Astrocyte of the cerebellum (primary cell): ENCODE measurements around the gene CMPK2.
A peak's percentile ranks its signal among the peaks of the same experiment; 100 is the strongest.
"Not testable (repeated sequence)": the region's sequence is repeated elsewhere in the genome, so short reads cannot be mapped to it uniquely, and the experiment has no call there.

Experiments used
- DNase-seq: peaks from one replicate; pipeline ENCODE4 v3.0.0-alpha.2; 2011; ENCODE audit warnings: low read depth
- H3K4me3 ChIP-seq: 2 replicates; pipeline ENCODE4 v1.5.1; 2011; ENCODE audit warnings: mild to moderate bottlenecking, low read depth, low read length, moderate library complexity
- CTCF ChIP-seq: IDR thresholded peaks from 2 replicates; pipeline ENCODE4 v1.5.1; 2012; ENCODE audit warnings: low read length, low read depth, moderate library complexity, mild to moderate bottlenecking; ENCODE audit errors: missing control alignments
- in situ Hi-C: cut with HindIII; loops from 2 replicates; pipeline ENCODE4 v1.10.0; 2017; ENCODE audit warnings: low sequenced_read_pairs

Gene CMPK2

GRCh38 chr2:6909431-6910385 lies 44.0 kb upstream of the CMPK2 start:
- no peak overlapping the region for H3K4me3 ChIP-seq
- in situ Hi-C loops = loop anchor here (10.0 kb wide), 1 partner anchor 115 kb away; no protein-coding TSS in a partner anchor
- TF ChIP-seq CTCF = no peak
- no peak for DNase-seq

- no peak overlapping the region for H3K4me3 ChIP-seq
- TF ChIP-seq CTCF = no peak
- no peak for DNase-seq
- in situ Hi-C loops = no loop called here
Observed at GRCh38 chr2:6908291-6908690, 42.6 kb upstream of the CMPK2 start.

GRCh38 chr2:6906165-6906741 lies 40.5 kb upstream of the CMPK2 start:
- H3K4me3 ChIP-seq = no peak overlapping the region
- in situ Hi-C loops = no loop called here
- no peak for DNase-seq
- no peak for TF ChIP-seq CTCF

- no peak for TF ChIP-seq CTCF
- in situ Hi-C loops = no loop called here
- DNase-seq = no peak
- no peak overlapping the region for H3K4me3 ChIP-seq
Observed at GRCh38 chr2:6905668-6906067, 40.0 kb upstream of the CMPK2 start.

- H3K4me3 ChIP-seq, DNase-seq, in situ Hi-C loops: not testable (repeated sequence)
Observed at GRCh38 chr2:6902581-6902980, 36.9 kb upstream of the CMPK2 start.

- peak; percentile 46 for TF ChIP-seq CTCF
- in situ Hi-C loops = no loop called here
- no peak for DNase-seq
- H3K4me3 ChIP-seq = no peak overlapping the region
Observed at GRCh38 chr2:6896930-6897759, 31.4 kb upstream of the CMPK2 start.
